HTR-8/SVneo (cell line): ENCODE measurements around the gene HIVEP3.

Source experiments
- DNase-seq: peaks from one replicate; pipeline ENCODE4 v3.0.0; 2011; ENCODE audit warnings: low spot score, mixed read lengths; ENCODE audit not compliant: insufficient read length
- FAIRE-seq: peaks from 2 replicates; lab custom pipeline; 2011; peaks lifted over from hg19 to GRCh38; lab: Jason Lieb, UNC

Gene HIVEP3

GRCh38 chr1:41823471-41823870, 95.3 kb downstream of the HIVEP3 start:
- DNase-seq = no peak
- FAIRE-seq = no peak

GRCh38 chr1:41822866-41823265, 95.9 kb downstream of the HIVEP3 start:
- no peak for FAIRE-seq
- DNase-seq = no peak

DNA sequence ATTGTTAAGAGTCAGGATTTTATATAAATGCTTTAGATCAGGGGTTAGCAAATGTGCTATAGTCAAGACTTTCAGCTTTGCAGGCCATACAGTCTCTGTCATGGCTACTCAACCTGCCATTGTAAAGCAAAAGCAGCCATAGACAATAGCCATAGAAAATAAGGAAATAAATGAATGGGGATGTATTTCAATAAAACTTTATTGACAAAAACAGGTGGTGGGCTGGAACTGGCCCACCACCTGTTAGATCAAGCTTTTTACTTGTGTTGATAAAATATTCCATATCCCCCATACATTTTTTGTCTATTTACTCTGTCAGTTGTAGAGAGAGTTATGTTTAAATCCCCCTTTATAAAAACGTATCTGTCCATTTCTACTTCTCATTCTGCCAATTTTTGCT, 98.9 kb downstream of the HIVEP3 start:
- DNase-seq = no peak
- no peak for FAIRE-seq

GRCh38 chr1:41819069-41819468, 99.7 kb downstream of the HIVEP3 start:
- FAIRE-seq = no peak
- no peak for DNase-seq

DNA sequence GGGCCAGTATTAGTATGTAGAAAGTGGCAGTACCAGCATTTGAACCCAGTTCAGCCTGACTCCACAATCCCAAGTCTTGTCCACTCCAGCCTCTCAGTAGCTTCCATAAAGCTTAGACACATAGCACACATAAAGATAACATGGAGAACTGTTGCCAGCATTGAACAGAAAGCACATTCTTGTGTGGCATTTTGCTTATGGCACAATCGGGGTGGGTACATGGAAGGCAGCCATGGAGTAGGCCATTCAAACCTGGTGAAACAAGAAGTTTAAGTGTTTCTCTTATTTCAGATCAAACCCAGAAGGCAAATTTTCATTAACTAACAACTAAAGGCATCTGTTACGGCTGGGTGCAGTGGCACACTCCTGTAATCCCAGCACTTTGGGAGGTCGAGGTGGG, 102.7 kb downstream of the HIVEP3 start:
- FAIRE-seq (no peak), DNase-seq (no peak)

DNA sequence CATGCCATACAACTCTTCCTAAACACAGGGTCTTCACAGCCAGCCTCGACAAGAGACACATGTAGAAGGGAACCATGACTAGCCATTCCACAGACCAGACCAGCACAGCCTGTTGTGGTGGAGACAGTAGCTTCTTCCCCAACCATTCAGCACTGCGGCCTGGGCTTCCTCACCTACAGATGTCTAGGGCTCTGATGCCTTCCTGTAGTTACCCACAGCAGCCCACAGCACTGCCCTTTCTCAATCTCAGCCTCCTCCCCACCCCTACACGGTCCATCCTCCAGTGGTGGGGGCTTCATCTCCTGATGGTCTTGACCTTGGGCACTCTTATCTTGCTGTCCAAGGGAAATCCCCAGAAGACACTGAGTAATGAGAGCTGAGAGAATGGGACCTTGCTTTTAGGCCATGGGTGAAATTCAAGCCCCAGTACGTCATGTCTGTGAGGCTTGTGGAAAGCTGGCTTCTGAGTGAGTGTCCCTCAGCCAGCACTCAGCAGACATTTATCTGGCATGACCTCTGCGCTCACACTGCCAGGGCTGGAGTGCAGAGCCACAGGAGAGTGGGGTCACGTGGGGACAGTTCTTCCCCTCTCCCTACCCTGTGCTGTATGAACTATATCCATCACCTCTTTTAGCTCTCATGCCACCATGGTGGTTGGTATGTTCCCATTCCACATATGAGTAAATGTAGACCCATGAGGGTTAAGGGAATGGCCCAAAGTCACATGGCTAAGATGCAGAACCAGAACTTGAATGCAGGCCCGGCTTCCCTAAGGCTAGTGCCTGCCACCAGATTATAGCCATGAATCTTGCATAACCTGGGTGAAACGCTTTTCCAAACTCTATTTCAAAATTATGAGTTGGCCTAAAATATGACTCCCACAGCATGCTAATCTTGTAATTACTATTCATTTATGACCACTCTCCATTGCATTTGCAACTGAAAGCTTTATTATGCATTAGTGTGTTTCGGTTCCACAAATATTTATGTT, 104.7 kb downstream of the HIVEP3 start:
- DNase-seq = no peak
- FAIRE-seq = no peak

DNA sequence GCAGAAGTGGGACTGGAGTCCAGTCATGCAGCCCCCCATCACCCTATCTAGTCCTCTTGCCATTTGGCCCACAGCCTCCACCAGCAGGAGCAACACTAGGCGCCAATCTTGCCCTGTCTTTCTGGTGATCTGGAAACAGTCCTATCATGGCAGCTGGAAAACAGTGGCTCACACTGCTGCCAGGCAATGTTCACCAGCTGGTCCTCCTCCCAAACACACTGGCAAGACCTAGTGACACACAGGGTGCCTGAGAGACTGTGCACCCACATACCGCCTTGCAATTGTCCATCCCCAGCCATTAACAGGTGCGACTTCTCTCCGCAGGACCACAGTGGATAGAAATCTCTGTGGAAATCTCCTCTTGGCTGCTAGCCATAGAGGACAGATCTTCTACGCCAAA, 105.5 kb downstream of the HIVEP3 start:
- DNase-seq (no peak), FAIRE-seq (no peak)

GRCh38 chr1:41812453-41812852, 106.3 kb downstream of the HIVEP3 start:
- peak; percentile 42 for DNase-seq

GRCh38 chr1:41812051-41812450, 106.7 kb downstream of the HIVEP3 start:
- DNase-seq (peak; percentile 63), FAIRE-seq (no peak)

More at GRCh38 chr1:41812453-41812852, 106.3 kb downstream of the HIVEP3 start:
- no peak for FAIRE-seq

- DNase-seq (no peak), FAIRE-seq (no peak)
Observed at GRCh38 chr1:41811051-41811795, 107.5 kb downstream of the HIVEP3 start.

- DNase-seq (peak; percentile 37), FAIRE-seq (no peak)
Observed at GRCh38 chr1:41810446-41810845, 108.3 kb downstream of the HIVEP3 start.

- FAIRE-seq (no peak), DNase-seq (no peak)
Observed at GRCh38 chr1:41809692-41810091, 109.0 kb downstream of the HIVEP3 start.

DNA sequence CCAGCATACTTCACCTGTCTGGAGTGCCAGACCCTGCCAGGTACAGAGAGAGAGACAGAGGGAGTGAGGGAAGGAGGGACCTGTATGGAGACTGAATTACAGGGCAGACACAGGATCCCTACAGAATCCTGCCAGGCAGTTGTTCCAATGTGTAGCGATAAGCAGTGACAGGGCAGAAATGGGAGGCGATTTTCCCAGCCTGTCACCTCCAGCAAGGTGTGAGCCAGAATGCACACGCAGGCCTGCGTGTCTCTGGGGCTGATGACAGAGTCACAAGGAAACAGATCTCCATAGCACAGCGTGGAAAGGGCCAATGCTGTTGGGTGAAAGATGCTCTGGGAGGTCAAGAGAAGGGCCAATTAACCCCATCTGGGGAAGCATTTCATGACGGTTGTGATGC, 111.3 kb downstream of the HIVEP3 start:
- no peak for DNase-seq
- FAIRE-seq = no peak

GRCh38 chr1:41806472-41807155, 112.1 kb downstream of the HIVEP3 start:
- FAIRE-seq (no peak), DNase-seq (no peak)

DNA sequence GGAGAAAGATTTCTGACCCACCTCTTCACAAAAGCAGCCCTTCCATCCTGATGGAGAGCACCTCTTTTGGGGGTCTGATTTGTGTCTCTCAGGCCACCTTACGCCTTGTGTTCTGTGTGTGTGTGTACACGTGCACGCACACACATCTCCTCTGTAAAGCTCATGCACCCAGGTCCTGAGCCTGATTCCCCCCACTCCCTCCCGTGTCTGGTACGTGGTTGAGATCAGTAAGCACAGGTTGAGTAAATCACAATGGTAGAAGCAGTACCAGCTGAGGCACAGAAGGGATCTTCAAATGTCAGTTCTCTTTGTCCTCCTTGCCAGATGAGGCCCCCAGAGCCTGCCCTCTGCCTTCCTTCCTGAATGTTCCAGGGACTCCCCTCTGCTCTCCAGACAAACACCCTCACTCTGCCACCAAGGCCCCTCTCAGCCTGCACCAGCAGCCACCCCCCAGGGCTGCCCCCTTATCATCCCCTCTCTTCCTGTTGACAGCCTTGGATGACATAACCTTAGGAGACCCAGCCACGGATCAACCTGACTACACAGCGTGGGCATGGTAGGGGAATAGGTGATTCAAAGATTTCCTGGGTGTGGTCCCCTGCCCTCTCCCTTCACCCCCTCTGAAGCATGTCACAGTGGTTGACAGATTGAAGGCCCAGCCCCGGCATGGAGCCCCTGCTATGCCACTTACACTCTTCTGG, 112.8 kb downstream of the HIVEP3 start:
- no peak for FAIRE-seq
- no peak for DNase-seq

DNA sequence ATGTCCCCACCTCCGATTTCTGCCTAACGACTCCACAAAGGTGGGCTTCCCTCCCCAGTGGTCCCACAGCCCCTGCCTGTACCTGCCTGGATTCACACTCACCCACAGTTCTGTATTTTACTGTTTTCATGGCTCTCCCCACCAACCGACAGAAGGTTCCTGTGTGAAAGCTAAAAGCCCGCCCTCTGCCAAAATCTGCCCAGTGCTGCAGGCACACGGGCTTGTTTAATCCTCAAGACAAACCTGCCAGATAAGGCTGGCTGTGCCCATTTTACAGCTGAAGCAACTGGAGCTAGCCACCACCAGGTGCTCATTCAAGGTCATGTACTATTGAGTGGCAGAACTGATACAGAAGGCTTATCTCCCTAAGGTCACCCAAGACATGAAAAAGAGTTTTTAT, 114.5 kb downstream of the HIVEP3 start:
- FAIRE-seq = no peak
- DNase-seq = no peak

GRCh38 chr1:41803656-41804055, 115.1 kb downstream of the HIVEP3 start:
- FAIRE-seq (no peak), DNase-seq (no peak)

- DNase-seq = no peak
- no peak for FAIRE-seq
Observed at GRCh38 chr1:41802532-41803501, 115.9 kb downstream of the HIVEP3 start.

DNA sequence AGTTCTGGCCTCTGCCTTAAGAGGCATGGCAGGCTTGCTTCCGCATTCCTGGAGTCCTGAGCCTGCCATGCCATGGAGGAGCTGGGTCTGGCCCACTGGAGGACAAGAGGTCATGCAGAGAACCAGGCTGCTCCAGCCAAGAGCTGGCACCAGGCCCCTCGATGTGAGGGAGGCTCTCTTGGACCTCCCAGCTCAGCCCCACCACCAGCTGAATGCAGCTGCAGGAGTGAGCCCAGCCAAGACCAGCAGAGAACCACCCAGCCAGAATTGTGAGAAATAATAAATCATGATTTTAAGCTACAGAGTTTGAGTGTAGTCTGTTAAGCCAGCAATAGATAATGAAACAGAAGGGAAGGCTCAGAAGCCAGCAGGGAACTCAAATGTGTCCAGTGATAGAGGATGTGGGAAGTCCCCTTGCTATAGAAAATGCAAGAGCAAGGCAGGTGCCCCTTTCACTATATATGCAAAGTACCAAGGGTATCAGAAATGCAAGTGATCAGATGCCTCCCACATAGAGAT, 118.4 kb downstream of the HIVEP3 start:
- no peak for FAIRE-seq
- DNase-seq = no peak
